NCI-H1694 (cell line): ENCODE data around the gene CTIF.
A peak's percentile ranks its signal among the peaks of the same experiment; 100 is the strongest.

Experiments used
- DNase-seq: peaks from one replicate; lab custom pipeline; 2025; lab: John Stamatoyannopoulos, UW

CTIF gene

GRCh38 chr18:48666613-48667012, 127.8 kb downstream of the CTIF start:
- DNase-seq: no peak

GRCh38 chr18:48667276-48668254, 128.7 kb downstream of the CTIF start:
- peak; percentile 48 for DNase-seq

- no peak for DNase-seq
Observed at GRCh38 chr18:48668466-48669179, 129.8 kb downstream of the CTIF start.

GRCh38 chr18:48669180-48669675, 130.4 kb downstream of the CTIF start:
- DNase-seq: no peak

GRCh38 chr18:48669991-48670750, 131.3 kb downstream of the CTIF start:
- DNase-seq: no peak

GRCh38 chr18:48670751-48671560, 132.1 kb downstream of the CTIF start:
- DNase-seq: no peak

- no peak for DNase-seq
Observed at GRCh38 chr18:48671561-48671945, 132.7 kb downstream of the CTIF start.

GRCh38 chr18:48672671-48673340, 134.0 kb downstream of the CTIF start:
- no peak for DNase-seq

- no peak for DNase-seq
Observed at GRCh38 chr18:48673456-48673852, 134.6 kb downstream of the CTIF start.

GRCh38 chr18:48673853-48674721, 135.3 kb downstream of the CTIF start:
- DNase-seq: no peak

GRCh38 chr18:48674758-48675351, 136.0 kb downstream of the CTIF start:
- DNase-seq: no peak

- DNase-seq: peak; percentile 41
Observed at GRCh38 chr18:48675352-48675761, 136.5 kb downstream of the CTIF start.

GRCh38 chr18:48675912-48676311, 137.1 kb downstream of the CTIF start:
- DNase-seq: no peak

- DNase-seq: no peak
Observed at GRCh38 chr18:48676346-48676745, 137.5 kb downstream of the CTIF start.

GRCh38 chr18:48676756-48677368, 138.0 kb downstream of the CTIF start:
- DNase-seq: peak; percentile 39

GRCh38 chr18:48678237-48679115, 139.6 kb downstream of the CTIF start:
- no peak for DNase-seq

GRCh38 chr18:48679236-48679635, 140.4 kb downstream of the CTIF start:
- no peak for DNase-seq
